HAP-1 (cell line): Measurements from ENCODE around the gene RFTN1.

Source experiments
- DNase-seq, 2 experiments: peaks; one replicate each; pipeline ENCODE4 v3.0.0-alpha.2; 2016 to 2020; ENCODE audit warnings: low spot score in 2 of 2
- H3K27me3 ChIP-seq: fragments of 250-450 bp; sonication (Bioruptor Pico); 2 replicates; pipeline ENCODE4 v1.5.1; 2020; ENCODE audit warnings: low read depth, mild to moderate bottlenecking, moderate library complexity
- H3K36me3 ChIP-seq: fragments of 250-450 bp; sonication (Bioruptor Pico); replicated peaks from 2 replicates; pipeline ENCODE4 v1.5.1; 2020; ENCODE audit warnings: mild to moderate bottlenecking
- H3K4me1 ChIP-seq: fragments of 250-450 bp; sonication (Bioruptor Pico); 2 replicates; pipeline ENCODE4 v1.5.1; 2020; ENCODE audit warnings: mild to moderate bottlenecking
- H3K4me3 ChIP-seq: fragments of 250-450 bp; sonication (Bioruptor Pico); 2 replicates; pipeline ENCODE4 v1.5.1; 2020; ENCODE audit warnings: mild to moderate bottlenecking, moderate library complexity
- H3K9me3 ChIP-seq: fragments of 250-450 bp; sonication (Bioruptor Pico); 2 replicates; pipeline ENCODE4 v1.5.1; 2020; ENCODE audit warnings: mild to moderate bottlenecking, moderate library complexity
- in situ Hi-C: fragments of 300-500 bp; cut with MboI; formaldehyde crosslinking; loops from 3 replicates; pipeline ENCODE4 v1.14.3; 2020; ENCODE audit warnings: low sequenced_read_pairs, inconsistent platforms, mixed read lengths

The RFTN1 gene

DNA sequence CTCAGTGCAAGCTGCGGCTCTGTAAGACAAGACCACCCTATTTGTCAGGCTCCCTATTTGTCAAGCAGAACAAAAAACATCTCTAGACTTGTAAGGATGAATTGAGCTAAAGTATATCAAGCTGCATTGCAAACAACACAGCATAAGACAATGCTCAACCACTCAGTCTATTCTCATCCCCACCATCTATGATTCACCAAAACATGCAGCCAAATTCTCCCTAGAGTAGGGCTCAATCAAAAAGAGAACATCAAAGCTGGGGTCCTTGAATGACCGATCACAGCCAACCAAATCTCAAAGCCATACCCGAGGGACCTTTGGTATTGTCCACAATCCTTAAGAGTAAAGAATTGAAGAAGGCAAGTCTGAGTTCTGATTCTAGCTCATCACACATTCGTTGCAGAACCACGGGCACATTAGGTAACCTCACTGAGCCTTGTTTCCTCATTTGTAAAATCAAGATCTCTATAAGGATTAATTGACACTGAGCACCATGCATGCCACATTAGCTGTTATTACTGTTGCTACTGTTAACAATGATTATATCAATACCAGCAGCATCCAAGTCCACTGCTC is 31.2 kb downstream of the RFTN1 start:
- Histone ChIP-seq H3K4me3 (no peak overlapping the region), H3K9me3 (no peaks in the 10 kb centered on the region), H3K4me1 (no peaks in the 10 kb centered on the region; the same call in 1 of the 2 replicates), H3K36me3 (no peaks in the 10 kb centered on the region), H3K27me3 (peaks cover 11% of the 10 kb centered on the region)
- DNase-seq, result no peak
- in situ Hi-C loops, result no loop called here

- in situ Hi-C loops, result no loop called here
- H3K4me1 ChIP-seq, result no peaks in the 10 kb centered on the region; the same call in 1 of the 2 replicates
- H3K36me3 ChIP-seq, result no peaks in the 10 kb centered on the region
These were observed 32.0 kb downstream of the RFTN1 start for GRCh38 chr3:16481546-16481897.

GRCh38 chr3:16480861-16481545 is 32.5 kb downstream of the RFTN1 start:
- DNase-seq, result peak in 1 of 2 experiments; percentile 10
- no peak overlapping the region for H3K4me3 ChIP-seq
- H3K27me3 ChIP-seq, result peaks cover 11% of the 10 kb centered on the region
- H3K36me3 ChIP-seq, result no peaks in the 10 kb centered on the region
- in situ Hi-C loops, result no loop called here
- no peaks in the 10 kb centered on the region for H3K9me3 ChIP-seq
- no peaks in the 10 kb centered on the region; the same call in 1 of the 2 replicates for H3K4me1 ChIP-seq

More at GRCh38 chr3:16481546-16481897, 32.0 kb downstream of the RFTN1 start:
- Histone ChIP-seq H3K9me3 (no peaks in the 10 kb centered on the region), H3K27me3 (peaks cover 11% of the 10 kb centered on the region), H3K4me3 (no peak overlapping the region)
- no peak for DNase-seq

GRCh38 chr3:16478516-16478915 is 35.0 kb downstream of the RFTN1 start:
- in situ Hi-C loops, result no loop called here
- H3K36me3 ChIP-seq, result no peaks in the 10 kb centered on the region
- 0 out of 2 replicates have a peak, but pooled peaks cover 2% of the 10 kb centered on the region for H3K27me3 ChIP-seq
- no peak overlapping the region for H3K4me3 ChIP-seq
- no peaks in the 10 kb centered on the region; the same call in 1 of the 2 replicates for H3K4me1 ChIP-seq
- DNase-seq, result no peak
- H3K9me3 ChIP-seq, result no peaks in the 10 kb centered on the region

DNA sequence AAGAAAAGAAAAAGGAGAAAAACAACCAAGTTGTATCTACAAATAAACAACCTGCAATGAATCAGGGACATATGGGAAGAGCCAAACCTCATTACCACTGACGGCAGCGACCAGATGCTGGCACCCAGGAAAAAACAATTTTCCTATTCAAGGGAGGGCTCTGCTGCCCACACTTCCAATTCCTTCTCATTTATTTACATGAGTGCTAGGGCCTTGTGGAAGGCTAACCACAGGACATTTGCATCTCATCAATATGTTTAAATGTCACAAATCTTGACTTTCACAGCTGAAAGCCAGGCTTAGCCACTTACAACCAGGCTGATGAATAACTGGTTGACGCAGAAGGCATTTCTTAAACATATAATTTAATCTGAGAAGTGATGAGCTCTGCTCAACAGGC is 36.0 kb downstream of the RFTN1 start:
- Histone ChIP-seq H3K4me3 (no peak overlapping the region), H3K4me1 (no peaks in the 10 kb centered on the region; the same call in 1 of the 2 replicates), H3K36me3 (no peaks in the 10 kb centered on the region), H3K9me3 (no peaks in the 10 kb centered on the region), H3K27me3 (0 out of 2 replicates have a peak, but pooled peaks cover 2% of the 10 kb centered on the region)
- no peak for DNase-seq
- in situ Hi-C loops, result no loop called here

DNA sequence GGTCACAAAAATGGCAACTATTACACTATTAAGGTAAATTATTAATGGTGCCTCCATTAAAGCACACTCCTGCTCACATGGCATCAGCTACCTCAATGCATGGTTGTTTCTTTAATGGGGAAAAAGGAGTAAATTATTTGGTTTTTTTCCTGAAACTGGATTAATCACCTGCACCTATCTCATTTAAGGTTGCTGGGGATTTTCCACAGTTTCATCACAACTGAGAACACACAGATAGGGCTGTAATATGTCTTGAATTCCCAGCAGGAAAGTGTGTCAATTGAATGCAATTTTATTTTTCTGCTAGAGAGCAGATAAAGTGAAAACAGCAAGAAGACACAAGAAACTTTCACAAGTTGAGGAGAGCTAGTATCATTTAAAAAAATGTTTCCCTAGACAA is 36.4 kb downstream of the RFTN1 start:
- Histone ChIP-seq H3K9me3 (no peaks in the 10 kb centered on the region), H3K27me3 (no peaks in the 10 kb centered on the region), H3K36me3 (no peaks in the 10 kb centered on the region), H3K4me3 (no peak overlapping the region), H3K4me1 (no peaks in the 10 kb centered on the region; the same call in 1 of the 2 replicates)
- in situ Hi-C loops, result no loop called here
- no peak for DNase-seq

DNA sequence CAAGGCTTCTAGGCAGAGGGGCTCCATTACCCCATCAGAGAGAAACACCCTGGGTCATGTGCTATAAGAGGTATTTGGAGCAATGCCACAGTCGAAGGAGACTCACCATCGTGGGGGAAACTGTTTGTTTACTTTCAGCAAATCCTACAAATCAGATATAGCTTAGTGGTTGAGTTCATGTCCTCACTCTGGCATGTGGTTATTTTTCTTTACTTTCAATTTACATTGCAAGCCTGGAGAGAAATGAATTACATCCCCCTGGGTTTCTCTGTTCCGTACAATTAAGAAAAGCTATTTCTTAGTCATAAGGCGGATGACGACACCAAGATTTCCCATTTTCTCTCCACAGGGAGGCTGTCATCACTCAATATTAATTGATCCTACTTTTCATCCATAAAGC is 36.9 kb downstream of the RFTN1 start:
- Histone ChIP-seq H3K4me3 (no peak overlapping the region), H3K9me3 (no peaks in the 10 kb centered on the region), H3K4me1 (no peaks in the 10 kb centered on the region; the same call in 1 of the 2 replicates), H3K27me3 (no peaks in the 10 kb centered on the region), H3K36me3 (no peaks in the 10 kb centered on the region)
- DNase-seq, result no peak
- in situ Hi-C loops, result no loop called here

- in situ Hi-C loops, result no loop called here
- Histone ChIP-seq H3K36me3 (no peaks in the 10 kb centered on the region), H3K9me3 (no peaks in the 10 kb centered on the region), H3K27me3 (no peaks in the 10 kb centered on the region), H3K4me3 (no peak overlapping the region), H3K4me1 (no peaks in the 10 kb centered on the region)
- DNase-seq, result no peak
These were observed 37.7 kb downstream of the RFTN1 start for GRCh38 chr3:16475766-16476165.

- H3K36me3 ChIP-seq, result no peaks in the 10 kb centered on the region
- no peaks in the 10 kb centered on the region for H3K4me1 ChIP-seq
- in situ Hi-C loops, result no loop called here
- H3K9me3 ChIP-seq, result no peaks in the 10 kb centered on the region
- DNase-seq, result no peak
- no peak overlapping the region for H3K4me3 ChIP-seq
- H3K27me3 ChIP-seq, result no peaks in the 10 kb centered on the region
These were observed 38.6 kb downstream of the RFTN1 start for GRCh38 chr3:16474920-16475319.

GRCh38 chr3:16474216-16474615 is 39.3 kb downstream of the RFTN1 start:
- DNase-seq, result no peak
- Histone ChIP-seq H3K4me1 (no peaks in the 10 kb centered on the region), H3K4me3 (no peak overlapping the region), H3K36me3 (no peaks in the 10 kb centered on the region), H3K27me3 (no peaks in the 10 kb centered on the region), H3K9me3 (no peaks in the 10 kb centered on the region)
- in situ Hi-C loops, result no loop called here

DNA sequence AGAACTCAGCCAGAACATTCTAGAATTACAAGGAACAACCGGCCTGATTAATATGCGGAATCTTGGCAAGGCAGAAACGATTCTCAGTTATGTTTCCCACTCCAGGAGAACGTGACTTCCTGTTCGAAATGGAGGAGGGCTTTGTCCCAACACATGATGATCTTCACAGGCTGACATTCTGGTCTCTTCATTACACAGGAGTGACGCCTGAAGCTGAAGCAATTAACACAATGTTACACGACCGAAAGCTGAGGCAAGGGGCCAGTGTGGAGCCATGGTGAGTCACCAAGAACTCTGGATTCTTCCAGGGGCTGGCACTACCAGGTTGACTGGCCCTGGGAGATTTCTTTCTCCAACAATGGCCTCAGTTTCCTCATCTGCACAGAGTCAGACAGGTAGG is 40.9 kb downstream of the RFTN1 start:
- no peak for DNase-seq
- in situ Hi-C loops, result no loop called here
- Histone ChIP-seq H3K9me3 (no peaks in the 10 kb centered on the region; the same call in 1 of the 2 replicates), H3K36me3 (no peaks in the 10 kb centered on the region), H3K4me3 (no peak overlapping the region), H3K4me1 (no peaks in the 10 kb centered on the region), H3K27me3 (no peaks in the 10 kb centered on the region)

GRCh38 chr3:16471897-16472296 is 41.6 kb downstream of the RFTN1 start:
- Histone ChIP-seq H3K36me3 (no peaks in the 10 kb centered on the region), H3K4me1 (no peaks in the 10 kb centered on the region), H3K27me3 (no peaks in the 10 kb centered on the region; the same call in 1 of the 2 replicates), H3K4me3 (no peak overlapping the region), H3K9me3 (no peaks in the 10 kb centered on the region; the same call in 1 of the 2 replicates)
- DNase-seq, result no peak
- in situ Hi-C loops, result no loop called here

GRCh38 chr3:16470590-16470989 is 42.9 kb downstream of the RFTN1 start:
- Histone ChIP-seq H3K27me3 (no peaks in the 10 kb centered on the region; the same call in 1 of the 2 replicates), H3K9me3 (no peaks in the 10 kb centered on the region; the same call in 1 of the 2 replicates), H3K4me3 (no peak overlapping the region), H3K36me3 (no peaks in the 10 kb centered on the region), H3K4me1 (no peaks in the 10 kb centered on the region)
- in situ Hi-C loops, result no loop called here
- no peak for DNase-seq

DNA sequence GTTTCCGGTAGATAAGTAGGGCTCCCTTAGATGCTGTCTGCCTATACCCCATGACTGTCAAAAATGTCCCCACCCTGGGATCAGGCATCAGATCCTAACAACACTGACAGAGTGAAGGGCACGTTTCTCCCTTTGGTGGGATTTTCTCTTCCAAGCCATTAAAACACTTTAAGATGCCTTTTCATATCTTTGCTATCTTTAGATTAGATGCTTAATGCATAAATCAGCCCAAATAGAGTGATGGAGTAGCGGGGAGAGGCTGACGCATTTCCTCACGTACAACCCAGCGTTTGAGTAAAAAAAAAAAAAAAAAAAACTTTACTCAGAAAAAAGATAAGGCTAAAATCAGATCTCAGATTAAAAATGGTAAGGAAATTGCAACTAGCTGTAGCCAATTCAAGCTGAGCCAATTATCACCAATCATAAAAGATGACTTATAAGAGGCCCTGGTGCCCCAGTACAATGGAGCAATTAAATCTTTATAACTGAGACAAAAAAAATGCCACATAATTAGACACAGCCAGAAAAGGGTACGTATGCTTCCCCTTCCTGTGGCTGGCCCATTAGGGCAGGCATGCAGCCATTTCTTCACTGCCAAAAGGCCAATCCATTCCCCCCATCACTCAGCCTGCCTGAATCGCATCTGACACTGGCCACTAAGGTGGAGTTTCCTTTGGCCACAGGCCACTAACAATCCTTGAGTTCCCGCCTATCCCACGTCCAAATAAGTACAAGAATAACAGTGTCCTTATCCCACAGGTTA is 45.0 kb downstream of the RFTN1 start:
- DNase-seq, result no peak
- Histone ChIP-seq H3K9me3 (no peaks in the 10 kb centered on the region; the same call in 1 of the 2 replicates), H3K27me3 (no peaks in the 10 kb centered on the region; the same call in 1 of the 2 replicates), H3K36me3 (no peaks in the 10 kb centered on the region), H3K4me3 (no peak overlapping the region), H3K4me1 (no peaks in the 10 kb centered on the region)
- in situ Hi-C loops, result no loop called here
